Activated naive CD4-positive, alpha-beta T cell treated with anti-CD3 and anti-CD28 coated beads, Interleukin-2, amount 50 U/mL, for 16 hours (primary cell): ENCODE results near the gene PRPH2.
"Not testable (repeated sequence)": the region's sequence is repeated elsewhere in the genome, so short reads cannot be mapped to it uniquely, and the experiment has no call there.

Experiments
- DNase-seq: peaks from one replicate; pipeline ENCODE4 v3.0.0-alpha.2; 2020

PRPH2 gene

GRCh38 chr6:42696526-42697267, 25.7 kb downstream of the PRPH2 start:
- no peak for DNase-seq

- DNase-seq: no peak
These were observed 27.8 kb downstream of the PRPH2 start for GRCh38 chr6:42694586-42694985.

GRCh38 chr6:42693725-42694323, 28.6 kb downstream of the PRPH2 start:
- no peak for DNase-seq

GRCh38 chr6:42692137-42692911, 30.1 kb downstream of the PRPH2 start:
- DNase-seq: no peak

- DNase-seq: no peak
These were observed 31.5 kb downstream of the PRPH2 start for GRCh38 chr6:42690872-42691271.

GRCh38 chr6:42690151-42690702, 32.2 kb downstream of the PRPH2 start:
- DNase-seq: no peak

GRCh38 chr6:42689371-42689770, 33.0 kb downstream of the PRPH2 start:
- DNase-seq: no peak

GRCh38 chr6:42688281-42688680, 34.1 kb downstream of the PRPH2 start:
- DNase-seq: no peak

GRCh38 chr6:42679358-42679757, 43.0 kb downstream of the PRPH2 start:
- DNase-seq: no peak

- DNase-seq: no peak
These were observed 47.6 kb downstream of the PRPH2 start for GRCh38 chr6:42674780-42675179.

GRCh38 chr6:42674368-42674767, 48.0 kb downstream of the PRPH2 start:
- DNase-seq: not testable (repeated sequence)

- no peak for DNase-seq
These were observed 57.7 kb downstream of the PRPH2 start for GRCh38 chr6:42664718-42665117.

- peak; percentile 82 for DNase-seq
These were observed 60.8 kb downstream of the PRPH2 start for GRCh38 chr6:42661540-42662153.

GRCh38 chr6:42659806-42660205, 62.6 kb downstream of the PRPH2 start:
- DNase-seq: no peak

- DNase-seq: no peak
These were observed 68.5 kb downstream of the PRPH2 start for GRCh38 chr6:42653851-42654250.

- no peak for DNase-seq
These were observed 70.2 kb downstream of the PRPH2 start for GRCh38 chr6:42652024-42652746.
